ENCODE measurements around the gene DSCAM. TPM values are rescaled to one million over a fixed set of nuclear protein-coding genes. Genes with fewer than 3 reads are reported as not detected.

Gene DSCAM
- total RNA-seq, 1 experiment from 2014 or later = not detected

DNA sequence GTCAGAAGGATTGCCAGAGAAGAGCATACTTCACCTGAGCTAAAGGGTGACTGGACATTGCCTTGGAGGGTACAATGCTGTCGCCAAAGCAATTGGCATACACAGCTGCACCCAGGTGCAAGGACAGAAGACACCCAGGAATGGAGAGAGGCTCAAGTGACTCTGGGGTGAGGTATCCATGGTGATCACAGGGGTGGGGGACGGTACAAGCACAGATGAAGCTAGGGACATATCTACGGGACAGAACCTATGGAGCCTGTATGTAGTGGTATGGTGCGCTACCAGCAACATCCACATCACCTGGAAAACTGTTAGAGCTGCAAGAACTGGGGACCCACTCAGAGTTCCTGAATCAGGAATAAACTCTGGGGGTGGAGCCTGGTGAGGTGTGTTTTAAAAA lies 693.6 kb downstream of the DSCAM start:
- DNase-seq (ENCODE audit: low read depth, low spot score) = no peak
- in situ Hi-C loops (cut with HindIII; ENCODE audit: low pct_unique_long_range_greater_than_20kb, low sequenced_read_pairs) = no loop called here

GRCh38 chr21:40152476-40152875 lies 694.5 kb downstream of the DSCAM start:
- DNase-seq (ENCODE audit: low read depth, low spot score) = no peak
- in situ Hi-C loops (cut with HindIII; ENCODE audit: low pct_unique_long_range_greater_than_20kb, low sequenced_read_pairs) = no loop called here

DNA sequence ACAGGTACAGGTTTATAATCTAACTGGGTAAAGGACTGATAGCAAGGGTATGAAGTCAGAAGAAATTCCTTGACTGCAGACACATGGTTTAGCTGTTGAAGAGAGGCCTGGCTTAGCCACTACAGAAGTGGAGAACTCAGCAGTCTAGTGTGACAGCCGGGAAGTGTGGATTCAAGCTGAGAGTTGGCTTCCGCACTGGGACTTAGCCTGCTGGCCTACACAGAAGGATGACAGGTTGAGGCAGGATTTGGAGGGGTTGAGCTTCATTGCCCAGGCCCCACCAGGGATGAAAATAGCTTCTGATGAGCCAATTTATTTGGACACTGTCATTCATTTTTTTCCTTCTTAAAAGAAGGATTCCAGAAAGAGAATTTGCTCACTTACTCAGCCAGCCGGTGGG lies 695.3 kb downstream of the DSCAM start:
- DNase-seq (ENCODE audit: low read depth, low spot score) = no peak
- in situ Hi-C loops (cut with HindIII; ENCODE audit: low pct_unique_long_range_greater_than_20kb, low sequenced_read_pairs) = no loop called here

- DNase-seq (ENCODE audit: low read depth, low spot score) = no peak
- in situ Hi-C loops (cut with HindIII; ENCODE audit: low pct_unique_long_range_greater_than_20kb, low sequenced_read_pairs) = no loop called here
Measured at GRCh38 chr21:40146216-40146837, 700.6 kb downstream of the DSCAM start.

GRCh38 chr21:40143822-40144525 lies 703.0 kb downstream of the DSCAM start:
- in situ Hi-C loops (cut with HindIII; ENCODE audit: low pct_unique_long_range_greater_than_20kb, low sequenced_read_pairs) = no loop called here
- peak; percentile 57 for DNase-seq (ENCODE audit: low read depth, low spot score)

- DNase-seq (ENCODE audit: low read depth, low spot score) = no peak
- in situ Hi-C loops (cut with HindIII; ENCODE audit: low pct_unique_long_range_greater_than_20kb, low sequenced_read_pairs) = no loop called here
Measured at GRCh38 chr21:40141621-40142020, 705.3 kb downstream of the DSCAM start.

GRCh38 chr21:40140675-40141074 lies 706.3 kb downstream of the DSCAM start:
- DNase-seq (ENCODE audit: low read depth, low spot score) = no peak
- in situ Hi-C loops (cut with HindIII; ENCODE audit: low pct_unique_long_range_greater_than_20kb, low sequenced_read_pairs) = no loop called here

- DNase-seq (ENCODE audit: low read depth, low spot score) = no peak
- in situ Hi-C loops (cut with HindIII; ENCODE audit: low pct_unique_long_range_greater_than_20kb, low sequenced_read_pairs) = no loop called here
Measured at GRCh38 chr21:40139636-40140035, 707.3 kb downstream of the DSCAM start.

- no peak for DNase-seq (ENCODE audit: low read depth, low spot score)
Measured at GRCh38 chr21:40136571-40136970, 710.4 kb downstream of the DSCAM start.

DNA sequence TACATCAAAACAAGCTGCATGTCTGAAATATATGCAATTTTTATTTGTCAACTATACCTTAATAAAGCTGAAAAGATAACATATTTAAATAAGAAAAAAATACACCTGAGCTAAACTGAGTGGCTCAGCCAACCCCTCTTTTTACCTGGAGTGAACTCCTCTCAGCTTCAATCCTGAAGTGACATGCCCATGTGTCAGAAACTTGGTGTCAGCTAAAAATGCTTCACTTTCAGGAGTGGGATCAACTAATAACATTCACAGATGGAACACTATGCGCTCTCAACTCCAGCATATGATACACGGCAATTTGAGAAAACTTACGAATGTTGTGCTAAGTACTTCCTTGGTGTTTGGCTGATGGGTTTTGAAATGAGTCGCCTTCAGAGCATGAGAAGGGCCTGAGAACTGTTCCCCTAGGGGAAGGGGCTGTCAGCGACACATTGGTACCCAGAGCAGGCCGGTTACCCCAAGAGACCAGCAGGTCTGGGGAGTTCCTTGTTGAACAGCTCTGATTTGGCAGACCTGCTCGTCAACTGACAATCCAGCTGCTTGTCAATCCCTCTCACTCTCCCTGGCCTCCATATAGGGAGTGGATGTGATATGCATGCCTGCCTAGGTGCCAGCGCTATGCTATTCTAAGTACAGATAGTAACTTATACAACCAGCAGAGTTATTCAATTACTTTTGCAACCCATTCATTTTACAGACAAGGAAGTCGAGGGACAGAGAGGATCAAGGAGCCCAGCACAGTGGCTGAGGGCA lies 712.0 kb downstream of the DSCAM start:
- DNase-seq (ENCODE audit: low read depth, low spot score) = no peak
- in situ Hi-C loops (cut with HindIII; ENCODE audit: low pct_unique_long_range_greater_than_20kb, low sequenced_read_pairs) = no loop called here

More at GRCh38 chr21:40136571-40136970, 710.4 kb downstream of the DSCAM start:
- in situ Hi-C loops (cut with HindIII; ENCODE audit: low pct_unique_long_range_greater_than_20kb, low sequenced_read_pairs) = no loop called here

- no peak for DNase-seq (ENCODE audit: low read depth, low spot score)
- in situ Hi-C loops (cut with HindIII; ENCODE audit: low pct_unique_long_range_greater_than_20kb, low sequenced_read_pairs) = no loop called here
Measured at GRCh38 chr21:40130476-40130875, 716.5 kb downstream of the DSCAM start.

GRCh38 chr21:40129809-40130208 lies 717.1 kb downstream of the DSCAM start:
- DNase-seq (ENCODE audit: low read depth, low spot score) = no peak
- in situ Hi-C loops (cut with HindIII; ENCODE audit: low pct_unique_long_range_greater_than_20kb, low sequenced_read_pairs) = no loop called here

GRCh38 chr21:40128891-40129290 lies 718.1 kb downstream of the DSCAM start:
- no peak for DNase-seq (ENCODE audit: low read depth, low spot score)
- in situ Hi-C loops (cut with HindIII; ENCODE audit: low pct_unique_long_range_greater_than_20kb, low sequenced_read_pairs) = no loop called here

- peak; percentile 48 for DNase-seq (ENCODE audit: low read depth, low spot score)
- in situ Hi-C loops (cut with HindIII; ENCODE audit: low pct_unique_long_range_greater_than_20kb, low sequenced_read_pairs) = no loop called here
Measured at GRCh38 chr21:40120940-40121575, 725.9 kb downstream of the DSCAM start.

DNA sequence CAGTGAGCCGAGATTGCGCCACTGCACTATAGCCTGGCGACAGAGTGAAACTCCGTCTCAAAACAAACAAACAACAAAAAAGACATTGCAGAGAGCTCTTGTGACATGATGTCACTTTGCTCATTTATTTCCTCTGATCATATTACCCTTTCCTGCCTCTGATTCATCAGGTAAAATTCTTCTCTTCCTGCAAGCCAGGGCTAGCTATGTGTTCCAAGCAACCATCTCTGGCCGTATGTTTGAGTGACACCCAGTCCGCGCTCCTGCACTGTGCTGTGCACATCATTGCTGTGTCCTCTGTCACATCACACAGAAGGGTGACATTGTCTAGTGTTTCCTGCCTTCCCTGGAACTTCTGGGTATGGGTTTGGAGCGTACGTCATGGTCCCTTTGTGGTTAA lies 728.4 kb downstream of the DSCAM start:
- in situ Hi-C loops (cut with HindIII; ENCODE audit: low pct_unique_long_range_greater_than_20kb, low sequenced_read_pairs) = no loop called here
- no peak for DNase-seq (ENCODE audit: low read depth, low spot score)

- DNase-seq (ENCODE audit: low read depth, low spot score) = no peak
- in situ Hi-C loops (cut with HindIII; ENCODE audit: low pct_unique_long_range_greater_than_20kb, low sequenced_read_pairs) = no loop called here
Measured at GRCh38 chr21:40117236-40117635, 729.7 kb downstream of the DSCAM start.

DNA sequence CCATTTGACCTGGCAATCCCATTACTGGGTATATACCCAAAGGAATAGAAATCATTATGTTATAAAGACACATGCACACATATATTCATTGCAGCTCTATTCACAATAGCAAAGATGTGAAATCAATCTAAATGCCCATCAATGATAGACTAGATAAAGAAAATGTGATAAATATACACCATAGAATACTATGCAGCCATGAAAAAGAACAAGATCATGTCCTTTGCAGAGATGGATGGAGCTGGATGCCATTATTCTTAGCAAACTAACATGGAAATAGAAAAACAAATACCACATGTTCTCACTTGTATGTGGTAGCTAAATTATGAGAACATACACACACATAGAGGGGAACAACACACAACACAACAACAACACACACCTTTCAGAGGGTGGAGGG lies 731.2 kb downstream of the DSCAM start:
- in situ Hi-C loops (cut with HindIII; ENCODE audit: low pct_unique_long_range_greater_than_20kb, low sequenced_read_pairs) = no loop called here
- DNase-seq (ENCODE audit: low read depth, low spot score) = no peak

GRCh38 chr21:40102682-40103081 lies 744.3 kb downstream of the DSCAM start:
- no peak for DNase-seq (ENCODE audit: low read depth, low spot score)
- in situ Hi-C loops (cut with HindIII; ENCODE audit: low pct_unique_long_range_greater_than_20kb, low sequenced_read_pairs) = no loop called here

Measured in SK-MEL-5 (cell line).